Lower leg skin (tissue), 3 donors: ENCODE data around the gene MKLN1.

Source experiments
- POLR2A ChIP-seq, 2 donors: fragments of 450-650 bp; IDR thresholded peaks; one replicate each; pipeline ENCODE4 v1.6.1; 2016 to 2017; ENCODE audit warnings: antibody characterized with exemption in 2 of 2, mild to moderate bottlenecking in 1 of 2, moderate library complexity in 1 of 2
- TF ChIP-seq, protein P1 (sequence below), 3 donors: fragments of 450-650 bp; IDR thresholded peaks; one replicate each; pipeline ENCODE4 v1.5.1; 2016; ENCODE audit warnings: antibody characterized with exemption in 3 of 3, mild to moderate bottlenecking in 3 of 3, moderate library complexity in 2 of 3

- TF ChIP-seq, protein P1, sequence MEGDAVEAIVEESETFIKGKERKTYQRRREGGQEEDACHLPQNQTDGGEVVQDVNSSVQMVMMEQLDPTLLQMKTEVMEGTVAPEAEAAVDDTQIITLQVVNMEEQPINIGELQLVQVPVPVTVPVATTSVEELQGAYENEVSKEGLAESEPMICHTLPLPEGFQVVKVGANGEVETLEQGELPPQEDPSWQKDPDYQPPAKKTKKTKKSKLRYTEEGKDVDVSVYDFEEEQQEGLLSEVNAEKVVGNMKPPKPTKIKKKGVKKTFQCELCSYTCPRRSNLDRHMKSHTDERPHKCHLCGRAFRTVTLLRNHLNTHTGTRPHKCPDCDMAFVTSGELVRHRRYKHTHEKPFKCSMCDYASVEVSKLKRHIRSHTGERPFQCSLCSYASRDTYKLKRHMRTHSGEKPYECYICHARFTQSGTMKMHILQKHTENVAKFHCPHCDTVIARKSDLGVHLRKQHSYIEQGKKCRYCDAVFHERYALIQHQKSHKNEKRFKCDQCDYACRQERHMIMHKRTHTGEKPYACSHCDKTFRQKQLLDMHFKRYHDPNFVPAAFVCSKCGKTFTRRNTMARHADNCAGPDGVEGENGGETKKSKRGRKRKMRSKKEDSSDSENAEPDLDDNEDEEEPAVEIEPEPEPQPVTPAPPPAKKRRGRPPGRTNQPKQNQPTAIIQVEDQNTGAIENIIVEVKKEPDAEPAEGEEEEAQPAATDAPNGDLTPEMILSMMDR (IDR thresholded peaks at IDR 0.05): no peak
- TF ChIP-seq POLR2A (IDR thresholded peaks at IDR 0.05): no peak
Observed at GRCh38 chr7:131390275-131390674, 62.6 kb downstream of the MKLN1 start.
